ENCODE data around the gene IL18BP.

- TF ChIP-seq ARNTL (CRISPR knock-in tag; IDR thresholded peaks at IDR 0.05; ENCODE audit: borderline replicate concordance, low read depth) (no peak), ZFP3 (CRISPR knock-in tag; IDR thresholded peaks at IDR 0.05) (no peak; the same call in 1 of the 2 replicates)
Observed at GRCh38 chr11:72041364-72042063, 42.8 kb downstream of the IL18BP start.
